NCI-H748 (cell line): ENCODE data around the gene FAM3C.

ENCODE experiments used
- DNase-seq: peaks from one replicate; lab custom pipeline; 2025; ENCODE audit not compliant: unreplicated experiment; lab: John Stamatoyannopoulos, UW

Gene FAM3C

GRCh38 chr7:121411597-121411979 lies 15.5 kb upstream of the FAM3C start:
- DNase-seq: no peak

GRCh38 chr7:121410829-121411596 lies 14.9 kb upstream of the FAM3C start:
- DNase-seq: no peak

DNA sequence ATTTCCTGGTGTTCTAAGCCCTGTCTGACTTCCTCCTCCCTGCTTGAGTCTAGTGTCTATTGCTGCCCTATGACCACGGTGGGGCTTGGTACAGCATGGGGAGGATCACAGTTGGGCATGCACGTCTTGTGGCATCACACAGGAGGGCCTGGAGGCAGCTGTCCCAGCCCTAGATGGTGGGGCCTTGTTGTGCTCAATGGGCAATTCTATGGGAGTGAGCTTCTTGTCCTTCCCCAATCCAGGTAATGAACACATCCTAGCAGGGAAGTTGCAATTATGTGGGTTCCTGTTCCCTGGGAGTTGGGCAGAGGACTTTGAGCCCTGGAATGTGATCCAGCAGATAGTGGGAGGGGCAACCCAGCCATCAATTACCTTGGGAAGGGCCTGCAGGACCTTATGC lies 10.8 kb upstream of the FAM3C start:
- DNase-seq: no peak

- DNase-seq: no peak
Measured at GRCh38 chr7:121406461-121406860, 10.4 kb upstream of the FAM3C start.

GRCh38 chr7:121404348-121404747 lies 8.2 kb upstream of the FAM3C start:
- peak; percentile 8 for DNase-seq

DNA sequence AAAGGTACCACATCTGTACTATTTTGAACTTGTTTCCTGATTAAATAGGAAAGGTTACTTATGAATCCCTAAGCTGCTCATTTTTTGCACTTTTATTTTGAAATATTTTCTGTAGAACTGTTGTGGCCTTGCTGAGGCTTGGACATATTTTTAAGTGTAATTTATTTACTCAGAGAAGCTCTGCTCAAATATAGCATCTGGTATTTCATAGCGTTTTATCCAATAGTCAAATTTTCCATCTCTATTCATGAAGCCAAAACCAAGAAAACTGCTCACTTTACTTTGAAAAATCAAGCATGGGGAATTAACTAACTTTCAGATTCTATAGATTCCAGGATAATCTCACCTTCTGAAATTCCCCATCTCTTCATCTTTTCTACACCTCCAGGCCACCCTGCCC lies 6.6 kb upstream of the FAM3C start:
- DNase-seq: no peak

- DNase-seq: peak; percentile 53
Measured at GRCh38 chr7:121401896-121402295, 5.8 kb upstream of the FAM3C start.

- peak; percentile 23 for DNase-seq
Measured at GRCh38 chr7:121398246-121398645, 2.1 kb upstream of the FAM3C start.

DNA sequence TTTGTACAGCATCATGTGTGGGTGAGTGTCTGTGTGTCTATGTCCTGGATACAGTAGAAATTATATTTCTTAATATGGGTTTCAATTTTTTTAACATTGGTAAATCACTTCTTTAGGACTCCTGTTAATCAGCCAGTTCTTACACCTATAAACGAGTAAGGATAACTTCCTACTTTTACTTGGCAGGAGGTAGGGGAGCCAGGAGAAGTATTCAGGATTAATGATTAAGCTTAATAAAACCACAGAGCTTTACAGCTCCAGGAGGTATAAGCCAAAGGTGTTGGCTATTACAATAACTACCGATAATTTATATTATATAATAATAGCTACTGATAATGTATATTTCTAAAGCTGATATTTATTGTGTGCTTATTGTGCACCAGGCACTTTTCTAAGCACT lies 1.7 kb upstream of the FAM3C start:
- no peak for DNase-seq

DNA sequence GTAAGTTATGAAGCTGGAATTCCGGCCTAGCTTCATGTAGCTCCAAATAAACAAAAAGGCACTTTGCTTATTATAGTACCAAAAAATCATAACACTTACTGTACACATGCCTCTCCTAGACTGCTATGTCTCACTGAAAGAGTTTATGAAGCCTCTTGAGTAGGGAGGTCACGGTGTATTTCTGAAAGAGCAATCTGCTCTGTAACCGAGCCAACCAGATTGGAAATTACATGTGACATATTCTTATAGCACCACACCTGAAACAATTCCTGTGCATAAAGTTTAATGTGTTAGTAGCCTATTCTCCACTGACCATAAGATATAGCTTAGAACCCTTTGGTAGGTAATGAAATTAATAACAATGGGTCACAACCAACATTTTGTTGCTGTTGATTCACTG lies 1.3 kb upstream of the FAM3C start:
- no peak for DNase-seq

DNA sequence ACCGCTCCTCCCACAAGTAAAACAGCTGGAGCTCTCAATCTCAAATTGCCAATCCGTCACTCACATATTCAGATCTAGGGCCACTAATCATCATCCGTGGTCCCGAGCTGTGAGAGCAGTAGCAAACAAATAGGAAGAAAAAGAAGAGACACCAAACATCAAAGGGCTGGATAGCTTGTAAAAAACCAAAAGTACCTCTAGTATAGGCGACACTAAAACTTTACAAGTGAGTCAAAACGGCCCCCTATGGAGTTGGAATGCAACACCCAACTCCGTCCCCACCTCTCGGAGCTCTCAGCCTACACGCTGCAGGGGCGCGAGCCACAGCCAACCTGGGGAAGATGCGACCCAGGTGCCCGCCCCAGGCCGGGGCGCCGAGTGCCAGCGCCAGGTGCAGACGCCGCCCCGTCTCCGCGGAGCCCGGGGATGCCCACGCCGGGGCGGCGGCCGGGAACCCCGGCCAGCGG lies 581 bp downstream of the FAM3C start:
- DNase-seq: peak; percentile 73

GRCh38 chr7:121394709-121395140 lies 1.4 kb downstream of the FAM3C start:
- no peak for DNase-seq

DNA sequence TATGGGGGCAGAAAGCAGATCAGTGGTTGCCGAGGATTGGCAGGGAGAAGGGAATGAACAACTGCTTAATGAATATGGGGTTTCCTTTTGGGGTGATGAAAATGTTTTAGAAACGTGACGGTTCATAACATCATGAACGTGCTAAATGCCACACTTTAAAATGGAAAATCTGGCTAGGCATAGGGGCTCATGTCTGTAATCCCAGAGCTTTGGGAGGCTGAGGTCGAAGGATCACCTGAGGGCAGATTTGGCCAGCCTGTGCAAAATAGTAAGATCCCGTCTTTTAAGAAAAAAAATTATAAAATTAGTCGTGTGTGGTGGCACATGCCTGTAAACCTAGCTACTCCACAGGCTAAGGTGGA lies 3.1 kb downstream of the FAM3C start:
- DNase-seq: no peak

DNA sequence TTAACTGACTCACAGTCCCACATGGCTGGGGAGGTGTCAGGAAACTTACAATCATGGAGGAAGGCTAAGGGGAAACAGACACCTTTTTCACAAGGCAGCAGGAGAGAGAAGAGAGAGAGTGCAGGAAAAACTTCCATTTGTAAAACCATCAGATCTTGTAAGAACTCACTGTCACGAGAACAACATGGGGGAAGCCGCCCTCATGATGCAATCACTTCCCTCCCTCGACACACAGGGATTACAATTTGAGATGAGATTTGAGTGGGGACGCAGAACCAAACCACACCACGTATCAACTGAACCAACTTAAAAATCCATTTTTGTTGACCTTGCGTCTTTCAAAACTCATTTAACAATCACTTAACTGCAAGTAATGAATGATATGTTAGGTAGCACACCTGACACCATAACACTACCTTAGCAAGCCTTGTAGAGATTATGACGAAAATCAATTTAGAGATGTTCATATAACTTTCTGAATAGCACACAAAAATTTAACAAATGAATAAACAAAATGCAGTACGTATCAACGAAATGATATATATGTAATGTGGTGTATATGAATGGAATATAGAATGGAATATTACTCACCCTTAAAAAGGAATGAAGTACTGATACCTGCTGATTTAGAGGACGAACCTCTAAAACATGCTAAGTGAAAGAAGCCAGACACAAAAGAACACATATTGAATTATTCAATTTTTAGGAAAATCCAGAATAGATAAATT lies 3.7 kb downstream of the FAM3C start:
- DNase-seq: no peak

DNA sequence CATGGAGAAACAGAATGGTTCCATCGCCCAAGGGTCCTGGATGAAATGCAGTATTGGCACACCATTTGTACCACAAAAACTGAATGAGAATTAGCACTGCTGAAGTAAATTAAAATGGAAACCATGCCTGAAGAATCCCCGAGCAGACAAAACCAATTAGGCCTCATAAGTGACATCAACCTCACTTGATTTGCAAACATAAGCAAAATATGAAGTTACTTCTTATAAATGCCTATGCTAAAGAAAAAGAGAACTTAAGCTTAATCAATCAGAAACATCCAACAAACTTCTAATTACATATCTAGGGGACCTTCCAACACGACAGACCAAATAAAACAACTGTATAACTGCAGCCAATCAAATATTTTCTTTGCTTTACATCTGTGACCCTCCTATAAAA lies 4.4 kb downstream of the FAM3C start:
- DNase-seq: no peak

DNA sequence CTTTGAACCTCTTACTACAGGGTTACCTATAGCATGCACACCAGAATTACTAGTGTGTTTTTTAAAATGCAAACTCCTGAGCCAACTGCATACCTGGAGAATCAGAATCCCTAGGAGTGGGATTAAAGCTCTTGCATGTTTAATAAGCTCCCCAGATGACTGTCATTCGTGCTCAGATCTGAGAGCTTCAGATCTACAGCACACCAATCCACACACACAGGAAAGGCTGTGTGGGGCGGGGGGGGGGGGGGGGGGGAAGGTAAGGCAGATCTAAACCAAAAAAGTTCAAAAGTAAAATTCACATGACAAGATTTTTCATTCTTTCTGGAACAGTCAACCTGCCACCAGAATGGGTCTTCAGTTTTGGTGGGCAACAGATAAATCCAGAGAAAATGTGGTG lies 5.5 kb downstream of the FAM3C start:
- DNase-seq: no peak

DNA sequence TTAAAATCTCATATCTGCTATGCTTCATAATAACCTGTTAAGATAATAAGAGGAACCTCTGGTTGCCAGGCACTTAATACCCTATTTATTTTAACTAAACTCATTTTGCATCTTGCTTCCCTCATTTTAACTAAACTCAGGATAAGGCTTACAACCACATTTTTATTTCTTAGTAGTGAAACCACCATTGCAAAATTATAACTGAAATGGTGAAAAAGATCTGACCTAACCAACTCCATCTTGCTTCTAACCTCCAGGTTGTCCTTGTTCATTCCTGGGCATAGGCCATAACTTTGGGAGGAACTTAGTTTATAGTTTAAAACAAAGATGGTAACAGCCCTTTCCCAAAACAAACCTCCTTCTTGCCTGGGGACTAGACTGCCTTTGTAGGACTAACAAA lies 6.0 kb downstream of the FAM3C start:
- DNase-seq: no peak

DNA sequence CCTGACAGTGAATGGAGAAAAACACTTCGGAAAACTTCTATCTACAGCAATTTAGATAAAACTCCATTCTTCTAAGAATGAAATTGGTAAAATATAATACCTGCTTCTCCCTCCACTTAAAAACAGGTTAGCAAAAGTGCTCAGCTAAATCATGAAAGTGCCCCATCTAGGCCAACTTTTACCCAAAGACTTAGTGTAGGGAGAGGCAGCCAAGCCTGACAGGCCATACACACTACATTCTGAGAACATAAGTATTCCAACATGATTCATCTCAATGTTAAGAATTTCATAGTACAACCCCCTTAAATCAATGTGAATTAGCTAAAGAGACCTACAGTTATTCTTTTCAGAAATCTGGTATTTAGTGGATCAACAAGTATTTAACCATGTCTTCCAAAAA lies 7.2 kb downstream of the FAM3C start:
- no peak for DNase-seq

- peak; percentile 11 for DNase-seq
Measured at GRCh38 chr7:121385800-121386179, 10.3 kb downstream of the FAM3C start.

GRCh38 chr7:121385056-121385799 lies 10.9 kb downstream of the FAM3C start:
- DNase-seq: no peak

DNA sequence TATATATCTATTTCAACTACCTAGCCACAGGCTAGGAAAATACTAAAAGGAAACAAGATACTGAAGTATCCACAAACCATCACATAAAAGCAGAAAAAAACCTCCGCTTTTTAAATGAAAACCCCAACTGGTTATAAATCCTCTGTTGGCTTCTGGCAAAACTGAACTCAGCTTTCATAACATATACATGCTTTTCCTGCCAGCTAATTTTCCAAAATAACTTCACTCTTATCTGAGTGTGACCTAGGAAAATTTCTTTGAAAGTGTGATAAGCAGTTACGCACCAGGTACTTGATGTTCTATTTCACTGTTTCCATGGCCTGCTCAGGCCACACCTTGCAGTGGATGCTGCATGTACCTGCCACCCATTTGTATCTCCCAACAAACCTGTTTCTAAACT lies 11.8 kb downstream of the FAM3C start:
- no peak for DNase-seq
